H9 (cell line): ENCODE measurements around the gene NKD1. TPM values are rescaled to one million over a fixed set of nuclear protein-coding genes. Genes with fewer than 3 reads are reported as not detected.

Experiments used
- DNase-seq: peaks from one replicate; pipeline ENCODE4 v3.0.0-alpha.2; 2017
- H2AFZ ChIP-seq: one replicate; pipeline ENCODE4 v1.6.1; 2013; ENCODE audit warnings: mild to moderate bottlenecking, low read length, control low read depth, moderate library complexity
- H2AK5ac ChIP-seq: 2 replicates; pipeline ENCODE4 v1.6.1; 2013; ENCODE audit warnings: low read length, control low read depth, mixed read lengths; ENCODE audit not compliant: insufficient read length
- H2BK120ac ChIP-seq: one replicate; pipeline ENCODE4 v1.6.1; 2013; ENCODE audit warnings: low read depth, mild to moderate bottlenecking, low read length, control low read depth, inconsistent platforms; ENCODE audit not compliant: poor library complexity, severe bottlenecking
- H2BK12ac ChIP-seq: 2 replicates; pipeline ENCODE4 v1.6.1; 2013; ENCODE audit warnings: low read length, control low read depth, mixed read lengths, low read depth; ENCODE audit not compliant: insufficient read length
- H2BK15ac ChIP-seq: 2 replicates; pipeline ENCODE4 v1.6.1; 2013; ENCODE audit warnings: low read depth, low read length, control low read depth
- H2BK20ac ChIP-seq: one replicate; pipeline ENCODE4 v1.6.1; 2013; ENCODE audit warnings: low read depth, mild to moderate bottlenecking, low read length, control low read depth, inconsistent platforms; ENCODE audit not compliant: poor library complexity, severe bottlenecking
- H2BK5ac ChIP-seq: 2 replicates; pipeline ENCODE4 v1.6.1; 2013; ENCODE audit warnings: low read length, control low read depth, mixed read lengths; ENCODE audit not compliant: insufficient read length
- H3K14ac ChIP-seq: 2 replicates; pipeline ENCODE4 v1.6.1; 2013; ENCODE audit warnings: low read length, control low read depth; ENCODE audit not compliant: insufficient read depth
- H3K18ac ChIP-seq: 2 replicates; pipeline ENCODE4 v1.6.1; 2013; ENCODE audit warnings: low read depth, mild to moderate bottlenecking, mixed read lengths, low read length, control low read depth; ENCODE audit not compliant: insufficient read length
- H3K23ac ChIP-seq: 2 replicates; pipeline ENCODE4 v1.6.1; 2013; ENCODE audit warnings: low read length, control low read depth, mixed read lengths, low read depth; ENCODE audit not compliant: insufficient read length
- H3K23me2 ChIP-seq: 2 replicates; pipeline ENCODE4 v1.6.1; 2013; ENCODE audit warnings: low read depth, mild to moderate bottlenecking, mixed read lengths, low read length, control low read depth; ENCODE audit not compliant: insufficient read length, poor library complexity, severe bottlenecking
- H3K27ac ChIP-seq: 2 replicates; pipeline ENCODE4 v1.5.1; 2013; ENCODE audit warnings: low read length, control low read depth, mixed read lengths, low read depth; ENCODE audit not compliant: insufficient read length
- H3K27me3 ChIP-seq: 2 replicates; pipeline ENCODE4 v1.6.1; 2013; ENCODE audit warnings: low read length, control low read depth, inconsistent platforms; ENCODE audit not compliant: insufficient read depth
- H3K4ac ChIP-seq: 2 replicates; pipeline ENCODE4 v1.6.1; 2013; ENCODE audit warnings: low read depth, mild to moderate bottlenecking, control low read depth, inconsistent platforms, low read length, moderate library complexity
- H3K4me1 ChIP-seq: 2 replicates; pipeline ENCODE4 v1.6.1; 2013; ENCODE audit warnings: low read length, control low read depth, inconsistent platforms; ENCODE audit not compliant: insufficient read depth
- H3K4me2 ChIP-seq: 2 replicates; pipeline ENCODE4 v1.6.1; 2013; ENCODE audit warnings: low read length, control low read depth, mixed read lengths; ENCODE audit not compliant: insufficient read length, insufficient read depth
- H3K56ac ChIP-seq: 2 replicates; pipeline ENCODE4 v1.6.1; 2013; ENCODE audit warnings: low read depth, mild to moderate bottlenecking, mixed read lengths, low read length, control low read depth; ENCODE audit not compliant: insufficient read length
- H3K79me1 ChIP-seq: 2 replicates; pipeline ENCODE4 v1.6.1; 2013; ENCODE audit warnings: low read depth, mild to moderate bottlenecking, moderate library complexity, low read length, control low read depth, inconsistent platforms; ENCODE audit not compliant: insufficient read depth, poor library complexity, severe bottlenecking
- H3K79me2 ChIP-seq: 2 replicates; pipeline ENCODE4 v1.6.1; 2013; ENCODE audit warnings: low read length, control low read depth, inconsistent platforms; ENCODE audit not compliant: insufficient read depth
- H3K9ac ChIP-seq: 2 replicates; pipeline ENCODE4 v1.6.1; 2013; ENCODE audit warnings: low read length, control low read depth, mixed read lengths; ENCODE audit not compliant: insufficient read length; ENCODE audit errors: extremely low read depth
- H3K9me3 ChIP-seq: one replicate; pipeline ENCODE4 v1.6.1; 2013; ENCODE audit warnings: low read depth, low read length, inconsistent platforms; ENCODE audit not compliant: control insufficient read depth
- H3T11ph ChIP-seq: one replicate; pipeline ENCODE4 v1.6.1; 2013; ENCODE audit warnings: mild to moderate bottlenecking, low read length, control low read depth, inconsistent platforms
- H4K20me1 ChIP-seq: one replicate; pipeline ENCODE4 v1.6.1; 2013; ENCODE audit not compliant: control insufficient read depth, insufficient read length, insufficient read depth
- H4K5ac ChIP-seq: 2 replicates; pipeline ENCODE4 v1.6.1; 2013; ENCODE audit warnings: low read depth, mild to moderate bottlenecking, mixed read lengths, low read length, control low read depth; ENCODE audit not compliant: insufficient read length
- H4K8ac ChIP-seq: replicated peaks from 2 replicates; pipeline ENCODE4 v1.6.1; 2013; ENCODE audit warnings: low read length, control low read depth, mixed read lengths, low read depth; ENCODE audit not compliant: insufficient read length
- H4K91ac ChIP-seq: 2 replicates; pipeline ENCODE4 v1.6.1; 2013; ENCODE audit warnings: low read depth, mild to moderate bottlenecking, moderate library complexity, mixed read lengths, low read length, control low read depth; ENCODE audit not compliant: insufficient read length
- H3K27ac Mint-ChIP-seq, 3 experiments: 2 replicates in 2 of 3; 3 replicates in 1 of 3; pipeline ENCODE4 v1.8.0; 2020 to 2021; ENCODE audit warnings: mixed read lengths in 3 of 3, mild to moderate bottlenecking in 1 of 3, moderate library complexity in 1 of 3
- H3K27me3 Mint-ChIP-seq: 2 replicates; pipeline ENCODE4 v1.8.0; 2021; ENCODE audit warnings: low read depth, mild to moderate bottlenecking, moderate library complexity, mixed read lengths
- H3K36me3 Mint-ChIP-seq, 3 experiments: 2 replicates in 2 of 3; 3 replicates in 1 of 3; pipeline ENCODE4 v1.8.0; 2020 to 2021; ENCODE audit warnings: low read depth in 3 of 3, mixed read lengths in 3 of 3; ENCODE audit not compliant: insufficient read depth in 1 of 3
- H3K4me1 Mint-ChIP-seq, 2 experiments: 2 replicates each; pipeline ENCODE4 v1.8.0; 2020; ENCODE audit warnings: mixed read lengths in 2 of 2
- H3K4me3 Mint-ChIP-seq, 2 experiments: 2 replicates in 1 of 2; 3 replicates in 1 of 2; pipeline ENCODE4 v1.8.0; 2020 to 2021; ENCODE audit warnings: mild to moderate bottlenecking in 2 of 2, mixed read lengths in 2 of 2, moderate library complexity in 1 of 2
- H3K9me3 Mint-ChIP-seq, 2 experiments: 2 replicates in 1 of 2; 3 replicates in 1 of 2; pipeline ENCODE4 v1.8.0; 2020; ENCODE audit warnings: mild to moderate bottlenecking in 2 of 2, mixed read lengths in 2 of 2, moderate library complexity in 1 of 2
- CTCF ChIP-seq: fragments of 200-600 bp; sonication (generic); conservative IDR thresholded peaks from 3 replicates; pipeline ENCODE4 v1.8.0; 2021; ENCODE audit warnings: antibody characterized with exemption, mild to moderate bottlenecking
- WGBS: extraction: QIAGEN DNeasy Blood & Tissue Kit; methylation state at CpG from one replicate; pipeline ENCODE4 v1.1.7; 2013; ENCODE audit warnings: missing lambda C conversion rate, low lambda C conversion rate, mixed read lengths; ENCODE audit not compliant: insufficient read length; ENCODE audit errors: extremely low coverage; 5-methylcytosine and 5-hydroxymethylcytosine counted together
- total RNA-seq: library from RNA; stranded (reverse); gene quantifications from 2 replicates; pipeline ENCODE4 v1.2.1, GENCODE V29; 2021

NKD1 gene
- total RNA-seq, 1 experiment from 2014 or later = 1.9 TPM

- Histone ChIP-seq H3K23me2 (no peaks in the 10 kb centered on the region), H2BK20ac (no peak overlapping the region), H3K79me1 (no peaks in the 10 kb centered on the region), H4K20me1 (no peaks in the 10 kb centered on the region), H3K9me3 (no peaks in the 10 kb centered on the region), H3K4me2 (no peak overlapping the region), H3K14ac (no peak overlapping the region), H2BK15ac (no peak overlapping the region), H4K8ac (no peak overlapping the region), H4K5ac (no peak overlapping the region), H3K4ac (no peak overlapping the region), H3K27ac (no peak overlapping the region), H2BK12ac (no peak overlapping the region), H2BK120ac (no peak overlapping the region), H3K79me2 (no peaks in the 10 kb centered on the region), H3T11ph (no peak overlapping the region), H2AK5ac (no peak overlapping the region), H4K91ac (no peak overlapping the region), H3K4me1 (no peaks in the 10 kb centered on the region), H2AFZ (no peak overlapping the region), H3K23ac (no peak overlapping the region), H3K56ac (no peak overlapping the region), H2BK5ac (no peak overlapping the region), H3K18ac (no peak overlapping the region), H3K27me3 (no peaks in the 10 kb centered on the region), H3K9ac (no peak overlapping the region)
- Mint-ChIP-seq H3K36me3 (no peaks in the 10 kb centered on the region), H3K27ac (peak overlapping the region in 1 of 3 experiments; percentile 59; a peak in 1 of 7 replicates), H3K4me3 (no peak overlapping the region), H3K27me3 (peaks cover 2% of the 10 kb centered on the region), H3K9me3 (no peaks in the 10 kb centered on the region), H3K4me1 (peaks cover 0 to 5% of the 10 kb centered on the region in 2 experiments; a peak in 1 of 4 replicates)
- no peak for TF ChIP-seq CTCF
- WGBS = no CpG with 5 or more reads among the region's 7 CpGs
- DNase-seq = no peak
These were observed 85.9 kb downstream of the NKD1 start for GRCh38 chr16:50634090-50634489.
